Measurements from ENCODE around the gene MAD2L2. TPM values are rescaled to one million over a fixed set of nuclear protein-coding genes. Genes with fewer than 3 reads are reported as not detected.
"Not testable (repeated sequence)": the region's sequence is repeated elsewhere in the genome, so short reads cannot be mapped to it uniquely, and the experiment has no call there.

MAD2L2 gene
- total RNA-seq, 1 donor: 28.7 TPM

DNA sequence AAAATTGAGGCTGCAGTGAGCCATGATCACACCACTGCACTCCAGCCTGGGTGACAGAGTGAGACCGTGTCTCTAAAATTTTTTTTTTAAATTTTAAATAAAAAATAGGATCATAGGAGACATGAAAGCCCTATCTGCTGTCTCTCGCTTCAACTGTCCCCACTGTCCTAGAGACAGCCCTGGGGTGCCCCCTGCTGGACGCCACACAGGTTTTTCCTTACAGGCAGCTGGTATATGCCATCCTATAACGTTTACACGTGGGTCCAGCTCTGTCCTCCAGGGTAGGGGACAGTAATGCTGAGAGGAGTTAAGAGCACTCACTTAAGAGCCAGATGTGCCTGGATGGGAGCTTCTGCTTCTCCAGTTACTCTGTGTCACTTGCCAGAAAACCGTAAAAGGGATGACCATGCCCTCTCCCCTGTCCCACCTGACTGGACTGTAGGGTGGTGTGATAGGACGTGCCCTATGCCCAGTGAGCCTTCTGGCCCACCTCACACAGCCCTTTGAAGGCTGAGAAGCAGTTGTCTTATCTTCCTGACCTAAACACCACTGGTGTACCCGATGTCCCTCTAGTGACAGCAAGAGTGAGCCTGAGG is 35.2 kb downstream of the MAD2L2 start:
- Histone ChIP-seq H3K9me3 (ENCODE audit: low read depth, low read length) (no peaks in the 10 kb centered on the region), H3K4me3 (ENCODE audit: low read length) (no peak overlapping the region), H3K27me3 (ENCODE audit: insufficient read depth, low read length) (peaks cover 7% of the 10 kb centered on the region), H3K4me1 (ENCODE audit: insufficient read depth, low read length) (peaks cover 16% of the 10 kb centered on the region)

DNA sequence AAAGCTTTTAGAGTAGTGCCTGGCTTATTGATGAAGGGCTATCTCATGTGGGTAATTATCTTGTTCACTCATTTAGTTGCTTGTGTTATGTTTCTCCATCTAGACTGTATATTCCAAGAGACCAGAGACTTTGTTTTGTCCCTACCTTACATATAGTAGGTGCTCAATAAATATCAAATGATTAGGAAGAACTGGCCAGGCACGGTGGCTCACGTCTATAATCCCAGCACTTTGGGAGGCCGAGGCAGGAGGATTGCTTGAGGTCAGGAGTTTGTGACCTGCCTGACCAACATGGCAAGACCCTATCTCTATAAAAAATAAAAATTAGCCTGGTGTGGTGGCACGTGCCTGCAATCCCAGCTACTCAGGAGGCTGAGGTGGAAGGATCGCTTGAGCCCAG is 35.7 kb downstream of the MAD2L2 start:
- Histone ChIP-seq H3K9me3 (ENCODE audit: low read depth, low read length) (no peaks in the 10 kb centered on the region), H3K4me1 (ENCODE audit: insufficient read depth, low read length) (peaks cover 11% of the 10 kb centered on the region), H3K27me3 (ENCODE audit: insufficient read depth, low read length) (peaks cover 7% of the 10 kb centered on the region), H3K4me3 (ENCODE audit: low read length) (no peak overlapping the region)

DNA sequence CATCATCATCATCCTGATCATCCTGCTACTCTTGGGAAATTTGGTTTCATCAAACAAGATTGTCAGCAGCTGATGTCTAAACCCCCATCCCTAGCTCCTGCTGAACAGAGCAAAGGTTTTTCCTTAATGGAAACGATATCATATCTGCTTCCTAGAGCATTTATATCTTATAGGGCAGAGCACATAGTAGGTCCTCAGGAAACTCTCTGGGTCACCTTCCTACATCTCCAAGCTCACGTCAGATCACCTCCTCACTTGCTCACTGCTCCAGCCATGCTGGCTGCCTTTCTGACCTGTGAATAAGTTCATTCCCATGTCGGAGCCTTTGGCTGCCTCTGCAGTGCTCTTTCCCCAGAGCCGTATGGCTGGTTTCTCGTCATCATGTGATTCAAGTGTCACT is 37.2 kb downstream of the MAD2L2 start:
- no peaks in the 10 kb centered on the region for H3K27me3 ChIP-seq (ENCODE audit: insufficient read depth, low read length)

DNA sequence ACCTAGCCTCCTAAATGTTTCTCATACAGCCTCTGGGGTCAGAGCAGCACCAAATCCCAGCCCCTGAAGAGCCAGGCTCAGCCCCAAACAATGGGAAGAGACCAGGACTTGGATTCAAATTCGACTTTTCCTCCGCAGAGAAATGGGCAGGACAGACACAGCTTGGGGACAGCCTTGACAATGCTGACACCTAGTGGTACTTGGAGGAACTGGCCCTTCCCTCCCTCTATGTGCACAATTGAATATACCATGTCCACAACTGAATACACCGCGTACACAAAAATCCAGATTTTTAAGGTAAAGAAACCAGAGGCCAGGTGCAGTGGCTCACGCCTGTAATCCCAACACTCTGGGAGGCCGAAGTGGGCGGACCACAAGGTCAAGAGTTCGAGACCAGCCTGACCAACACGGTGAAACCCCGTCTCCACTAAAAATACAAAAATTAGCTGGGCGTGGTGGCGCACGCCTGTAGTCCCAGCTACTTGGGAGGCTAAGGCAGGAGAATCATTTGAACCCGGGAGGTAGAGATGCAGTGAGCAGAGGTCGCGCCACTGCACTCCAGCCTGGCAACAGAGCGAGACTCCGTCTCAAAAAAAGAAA is 38.4 kb downstream of the MAD2L2 start:
- H3K9me3 ChIP-seq (ENCODE audit: low read depth, low read length); H3K4me3 ChIP-seq (ENCODE audit: low read length); H3K27me3 ChIP-seq (ENCODE audit: insufficient read depth, low read length); H3K4me1 ChIP-seq (ENCODE audit: insufficient read depth, low read length): not testable (repeated sequence)

More for the DNA sequence above, 37.2 kb downstream of the MAD2L2 start:
- no peaks in the 10 kb centered on the region for H3K4me1 ChIP-seq (ENCODE audit: insufficient read depth, low read length)
- H3K4me3 ChIP-seq (ENCODE audit: low read length): no peak overlapping the region
- H3K9me3 ChIP-seq (ENCODE audit: low read depth, low read length): no peaks in the 10 kb centered on the region

DNA sequence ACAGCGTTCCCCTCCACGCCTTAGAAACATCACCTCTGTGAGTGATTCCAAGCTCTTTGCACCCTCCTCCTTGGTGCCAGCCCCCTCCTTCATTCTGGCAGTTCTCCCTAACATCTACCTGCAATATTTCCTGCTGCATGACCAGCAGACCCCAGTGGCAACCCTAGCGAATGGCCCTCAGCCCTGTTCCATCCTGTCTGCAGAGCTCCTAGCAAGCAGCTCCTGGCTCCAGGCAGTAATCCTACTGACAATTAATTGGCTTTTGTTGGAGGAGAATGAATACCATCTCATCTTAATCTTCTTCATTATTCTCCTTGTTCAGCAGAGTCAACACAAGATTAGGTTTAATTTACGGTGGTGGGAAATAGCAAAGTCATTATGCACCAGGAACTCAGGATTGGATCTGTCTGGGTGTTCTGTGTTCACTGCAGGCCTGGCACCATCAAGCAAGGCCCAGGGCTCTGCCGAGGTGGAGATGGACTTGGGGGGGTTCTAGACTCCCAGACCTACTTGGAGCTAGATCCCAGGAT is 39.1 kb downstream of the MAD2L2 start:
- no peak overlapping the region for H3K4me3 ChIP-seq (ENCODE audit: low read length)

DNA sequence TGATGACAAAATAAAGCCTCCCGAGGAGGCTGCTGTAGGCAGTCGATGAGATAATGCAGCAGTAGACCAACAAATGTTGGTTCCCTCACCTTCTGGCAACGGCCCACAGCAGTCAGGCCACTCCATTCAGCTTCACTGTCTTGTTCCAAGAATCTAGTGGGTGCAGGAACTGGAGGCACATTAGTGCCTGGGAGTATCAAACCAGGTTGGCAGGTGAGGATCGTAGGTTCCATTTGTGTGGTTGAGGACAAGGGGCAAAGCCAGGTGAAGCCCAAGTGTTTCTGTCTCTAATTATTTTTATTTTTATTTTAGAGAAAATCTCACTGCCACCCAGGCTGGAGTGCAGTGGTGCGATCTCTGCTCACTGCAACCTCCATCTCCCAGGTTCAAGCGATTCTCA is 40.0 kb downstream of the MAD2L2 start:
- Histone ChIP-seq H3K9me3 (ENCODE audit: low read depth, low read length) (no peaks in the 10 kb centered on the region), H3K27me3 (ENCODE audit: insufficient read depth, low read length) (no peaks in the 10 kb centered on the region), H3K4me3 (ENCODE audit: low read length) (no peak overlapping the region), H3K4me1 (ENCODE audit: insufficient read depth, low read length) (no peaks in the 10 kb centered on the region)

More for the DNA sequence above, 39.1 kb downstream of the MAD2L2 start:
- H3K9me3 ChIP-seq (ENCODE audit: low read depth, low read length): no peaks in the 10 kb centered on the region
- no peaks in the 10 kb centered on the region for H3K27me3 ChIP-seq (ENCODE audit: insufficient read depth, low read length)
- H3K4me1 ChIP-seq (ENCODE audit: insufficient read depth, low read length): no peaks in the 10 kb centered on the region

DNA sequence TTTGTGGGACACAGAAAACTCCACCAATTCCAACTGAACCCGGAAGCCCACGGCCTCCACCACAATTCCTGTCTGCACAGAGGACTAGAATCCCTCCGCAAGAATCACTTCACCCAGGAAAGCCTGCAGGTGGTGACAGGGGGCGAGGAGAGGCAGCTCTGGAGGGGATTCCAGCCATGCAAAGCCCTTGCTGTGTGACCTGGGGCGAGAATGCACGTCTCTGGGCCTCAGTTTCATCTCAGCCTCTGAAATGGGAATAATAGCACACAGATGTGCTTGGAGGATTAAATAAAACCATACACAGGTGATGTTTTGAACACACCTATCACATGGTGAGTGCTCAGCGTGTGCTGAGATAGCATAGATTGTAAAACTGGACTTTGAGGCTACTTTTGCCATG is 40.8 kb downstream of the MAD2L2 start:
- no peaks in the 10 kb centered on the region for H3K9me3 ChIP-seq (ENCODE audit: low read depth, low read length)
- no peaks in the 10 kb centered on the region for H3K27me3 ChIP-seq (ENCODE audit: insufficient read depth, low read length)
- H3K4me1 ChIP-seq (ENCODE audit: insufficient read depth, low read length): no peaks in the 10 kb centered on the region
- H3K4me3 ChIP-seq (ENCODE audit: low read length): no peak overlapping the region

DNA sequence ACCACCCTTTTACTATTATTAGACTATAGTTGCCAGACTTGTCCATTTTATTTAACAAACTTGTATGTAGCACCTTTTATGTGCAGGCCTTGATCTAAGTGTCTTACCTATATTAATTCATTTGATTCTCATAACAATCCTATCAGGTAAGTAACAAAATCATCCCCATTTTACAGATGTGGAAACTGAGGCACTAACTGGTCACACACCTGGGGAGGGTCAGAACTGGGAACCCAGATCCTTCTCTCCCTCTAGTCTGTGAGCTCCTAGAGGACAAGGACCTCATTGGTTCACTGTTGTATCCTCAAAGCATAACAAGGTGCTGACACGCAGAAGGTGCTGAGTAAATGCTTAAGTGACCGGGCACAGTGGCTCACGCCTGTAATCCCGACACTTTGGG is 41.6 kb downstream of the MAD2L2 start:
- Histone ChIP-seq H3K4me1 (ENCODE audit: insufficient read depth, low read length) (no peaks in the 10 kb centered on the region), H3K9me3 (ENCODE audit: low read depth, low read length) (no peaks in the 10 kb centered on the region), H3K4me3 (ENCODE audit: low read length) (no peak overlapping the region), H3K27me3 (ENCODE audit: insufficient read depth, low read length) (no peaks in the 10 kb centered on the region)

DNA sequence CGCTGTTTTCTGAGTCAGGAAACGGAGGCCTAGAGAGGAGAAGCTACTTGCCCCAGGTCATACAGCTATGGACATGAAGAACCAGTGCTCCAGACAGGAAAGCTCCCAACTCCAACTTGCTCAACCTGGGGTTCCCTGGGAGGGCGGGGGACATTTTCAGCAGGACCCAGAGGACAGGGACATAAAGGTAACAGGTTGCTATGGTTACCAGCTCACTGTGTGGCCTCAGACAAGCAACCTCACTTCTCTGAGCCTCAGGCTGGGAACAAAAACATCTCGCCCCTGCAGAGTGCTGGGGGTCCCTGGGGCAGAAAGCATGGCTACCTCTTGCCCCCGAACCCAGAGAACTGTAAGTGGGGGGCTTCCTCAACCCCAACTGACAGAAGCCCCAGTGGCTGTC is 42.8 kb downstream of the MAD2L2 start:
- Histone ChIP-seq H3K4me1 (ENCODE audit: insufficient read depth, low read length) (no peaks in the 10 kb centered on the region), H3K9me3 (ENCODE audit: low read depth, low read length) (no peaks in the 10 kb centered on the region), H3K4me3 (ENCODE audit: low read length) (no peak overlapping the region), H3K27me3 (ENCODE audit: insufficient read depth, low read length) (no peaks in the 10 kb centered on the region)

DNA sequence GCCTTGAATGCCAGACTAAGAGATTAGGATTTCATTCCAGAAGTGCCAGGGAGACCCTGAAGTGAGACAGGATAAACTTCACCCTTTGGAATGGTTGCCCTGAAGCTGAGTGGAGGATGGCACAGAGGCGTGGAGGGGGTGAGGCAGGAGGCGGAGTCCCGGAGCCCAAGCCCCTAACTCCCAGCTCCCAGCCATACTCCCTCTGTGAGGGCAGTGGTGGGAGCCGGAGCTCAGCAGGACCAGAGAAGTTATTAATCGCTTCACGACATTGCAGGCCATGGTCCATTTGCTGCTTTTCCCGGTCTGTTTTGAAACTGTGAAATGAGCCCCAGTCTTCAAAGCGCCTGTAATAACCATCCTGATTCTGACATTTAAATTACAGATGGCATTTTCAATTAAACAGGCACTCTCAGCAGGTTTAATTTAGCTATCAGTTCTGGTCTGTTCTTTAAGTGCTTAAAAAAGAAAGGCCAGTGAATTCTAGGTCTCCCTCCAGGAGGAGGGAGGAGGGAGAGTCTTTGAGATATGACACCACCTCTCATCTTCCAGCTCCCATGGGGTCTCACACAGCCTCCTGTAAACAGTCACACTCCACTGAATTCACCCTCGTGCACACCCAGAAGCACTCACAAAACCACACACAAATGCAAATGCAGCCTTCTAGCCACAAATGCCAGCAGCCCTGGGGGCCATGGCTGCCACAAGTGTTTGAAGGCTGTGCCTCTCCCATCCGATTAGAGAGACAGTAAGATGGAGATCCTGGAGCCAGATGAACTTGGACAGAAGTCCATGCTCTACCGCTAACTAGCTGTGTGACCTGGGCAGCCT is 46.4 kb downstream of the MAD2L2 start:
- no peaks in the 10 kb centered on the region for H3K4me1 ChIP-seq (ENCODE audit: insufficient read depth, low read length)
- H3K9me3 ChIP-seq (ENCODE audit: low read depth, low read length): no peaks in the 10 kb centered on the region
- H3K4me3 ChIP-seq (ENCODE audit: low read length): no peak overlapping the region
- no peaks in the 10 kb centered on the region for H3K27me3 ChIP-seq (ENCODE audit: insufficient read depth, low read length)

DNA sequence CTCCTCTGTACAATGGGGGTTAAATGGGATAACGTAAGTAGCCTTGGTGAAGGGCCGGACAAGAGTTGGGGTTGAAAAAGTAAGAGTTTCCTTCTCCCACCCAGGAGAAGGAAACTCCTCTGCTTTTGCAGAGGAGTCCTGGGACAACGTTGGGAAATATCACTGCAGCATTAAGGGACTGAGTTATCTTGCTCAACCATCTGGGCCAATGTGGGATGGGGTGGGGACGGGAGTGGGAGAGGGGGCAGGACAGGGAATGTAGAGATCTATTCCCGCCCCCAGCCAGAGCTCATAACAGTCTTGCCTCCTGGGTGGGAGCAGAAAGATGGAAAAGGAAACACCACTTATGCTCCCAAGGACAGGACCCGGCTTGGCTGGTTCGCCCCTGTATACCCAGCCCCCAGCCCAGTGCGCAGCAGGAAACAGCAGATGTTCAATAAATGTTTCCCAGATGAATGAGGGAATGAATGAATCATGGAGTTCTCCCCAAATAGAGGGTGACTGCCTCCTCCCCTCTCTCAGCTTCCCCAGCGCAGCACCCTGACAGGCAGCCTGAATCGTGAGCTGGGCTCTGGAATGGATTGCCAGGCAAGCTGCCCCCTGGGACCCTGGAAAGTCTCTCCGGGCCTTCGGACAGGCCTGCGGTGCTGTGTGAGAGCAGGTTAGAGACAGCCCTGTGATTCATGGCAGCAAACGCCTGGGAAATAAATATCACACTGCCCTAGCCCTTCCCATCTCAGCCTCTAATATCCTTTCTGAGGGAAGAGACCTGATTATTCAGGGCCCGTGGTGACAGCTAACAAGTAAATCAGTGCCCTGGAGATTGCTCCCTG is 51.5 kb downstream of the MAD2L2 start:
- H3K4me3 ChIP-seq (ENCODE audit: low read length): no peak overlapping the region
- H3K27me3 ChIP-seq (ENCODE audit: insufficient read depth, low read length): no peaks in the 10 kb centered on the region
- no peaks in the 10 kb centered on the region for H3K9me3 ChIP-seq (ENCODE audit: low read depth, low read length)
- no peaks in the 10 kb centered on the region for H3K4me1 ChIP-seq (ENCODE audit: insufficient read depth, low read length)

DNA sequence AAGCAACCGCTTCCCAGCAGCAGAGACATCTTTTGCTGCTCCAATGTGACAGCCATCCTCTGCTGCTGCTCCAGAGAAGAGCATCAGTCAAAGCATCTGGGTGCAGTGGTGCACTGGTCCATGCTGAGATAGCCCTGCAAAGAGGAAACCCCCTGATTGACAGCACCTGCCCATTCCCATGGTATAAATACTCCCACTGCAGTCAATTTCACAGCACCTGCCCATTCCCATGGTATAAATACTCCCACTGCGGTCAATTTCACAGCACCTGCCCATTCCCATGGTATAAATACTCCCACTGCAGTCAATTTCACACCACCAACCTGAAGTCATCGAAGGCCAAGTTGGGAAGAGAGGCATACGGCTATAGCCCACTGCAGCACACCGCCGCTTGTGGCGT is 52.2 kb downstream of the MAD2L2 start:
- no peaks in the 10 kb centered on the region for H3K4me1 ChIP-seq (ENCODE audit: insufficient read depth, low read length)
- H3K9me3 ChIP-seq (ENCODE audit: low read depth, low read length): no peaks in the 10 kb centered on the region
- H3K27me3 ChIP-seq (ENCODE audit: insufficient read depth, low read length): no peaks in the 10 kb centered on the region
- H3K4me3 ChIP-seq (ENCODE audit: low read length): no peak overlapping the region

DNA sequence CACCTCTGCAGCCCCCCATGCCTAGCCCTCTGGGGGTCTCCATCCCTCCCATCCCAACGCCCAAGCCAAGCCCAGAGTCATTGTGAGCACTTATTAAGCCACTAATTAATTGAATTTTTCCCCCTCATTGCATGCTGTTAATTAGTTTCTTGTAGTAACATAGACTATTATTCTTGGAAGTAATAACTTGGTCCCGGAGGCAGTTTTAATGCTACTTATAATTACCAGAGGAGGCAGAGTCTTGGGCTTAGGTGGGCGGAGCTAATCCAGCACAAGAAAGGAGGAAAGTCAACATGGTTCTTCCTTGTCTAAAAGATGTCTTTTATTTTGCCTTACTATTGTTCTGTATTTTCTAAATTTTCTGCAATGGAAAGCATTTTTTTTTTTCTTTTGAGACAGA is 54.4 kb downstream of the MAD2L2 start:
- Histone ChIP-seq H3K9me3 (ENCODE audit: low read depth, low read length) (no peaks in the 10 kb centered on the region), H3K4me1 (ENCODE audit: insufficient read depth, low read length) (no peaks in the 10 kb centered on the region), H3K27me3 (ENCODE audit: insufficient read depth, low read length) (no peaks in the 10 kb centered on the region), H3K4me3 (ENCODE audit: low read length) (no peak overlapping the region)

Data from mononuclear cell (primary cell).